Measurements from ENCODE around the gene SH3BGR.

- no peak for TF ChIP-seq POLR2A (IDR thresholded peaks at IDR 0.05; ENCODE audit: low read depth, low read length)
- no peak for TF ChIP-seq TAF1 (IDR thresholded peaks at IDR 0.05; ENCODE audit: low read depth, low read length)
- no peak for TF ChIP-seq POLR2AphosphoS5 (IDR thresholded peaks at IDR 0.05; ENCODE audit: low read depth, low read length)
- no peak for TF ChIP-seq POU2F2 (IDR thresholded peaks at IDR 0.05; ENCODE audit: low read depth, low read length)
Observed at GRCh38 chr21:39481886-39482285, 30.1 kb downstream of the SH3BGR start.
